Right atrium auricular region (tissue), 2 donors: ENCODE data around the gene EMC7. TPM values are rescaled to one million over a fixed set of nuclear protein-coding genes. Genes with fewer than 3 reads are reported as not detected.
"Not testable (repeated sequence)": the region's sequence is repeated elsewhere in the genome, so short reads cannot be mapped to it uniquely, and the experiment has no call there.

ENCODE experiments used
- DNase-seq: peaks from one replicate; pipeline ENCODE4 v3.0.0-alpha.2; 2019; ENCODE audit warnings: low spot score
- H3K27ac ChIP-seq, 2 donors: fragments of 200-600 bp; sonication (generic); 1 replicate in 1 of 2; 2 replicates in 1 of 2; pipeline ENCODE4 v1.5.1; 2016 to 2019
- H3K27me3 ChIP-seq, 2 donors: fragments of 200-600 bp; sonication (generic); one replicate each; pipeline versions ENCODE4 v1.5.1 to v1.6.0; 2017 to 2019
- H3K36me3 ChIP-seq: fragments of 200-600 bp; sonication (generic); one replicate; pipeline ENCODE4 v1.5.1; 2016
- H3K4me1 ChIP-seq, 2 donors: fragments of 200-600 bp; sonication (generic); one replicate each; pipeline versions ENCODE4 v1.5.1 to v1.6.0; 2017 to 2019
- H3K4me3 ChIP-seq, 2 donors: fragments of 200-600 bp; sonication (generic); 1 replicate in 1 of 2; 2 replicates in 1 of 2; pipeline ENCODE4 v1.5.1; 2017 to 2019; ENCODE audit warnings: mild to moderate bottlenecking in 1 of 2, moderate library complexity in 1 of 2
- H3K9me3 ChIP-seq, 2 donors: fragments of 200-600 bp; sonication (generic); one replicate each; pipeline ENCODE4 v1.5.1; 2019
- CTCF ChIP-seq, 2 donors: fragments of 200-600 bp; sonication (generic); IDR thresholded peaks; one replicate each; pipeline ENCODE4 v1.5.1; 2019; ENCODE audit warnings: antibody characterized with exemption in 2 of 2
- total RNA-seq, 2 donors: library from RNA; depleted of rRNA; stranded (reverse); fragments of >200 nt; gene quantifications; one replicate each; pipeline ENCODE4 v1.1.0, GENCODE V29; 2016

The EMC7 gene
- total RNA-seq, 2 donors from 2014 or later, result 47.5 to 50.1 TPM

GRCh38 chr15:34054081-34054707 is 47.5 kb downstream of the EMC7 start:
- DNase-seq, result no peak
- Histone ChIP-seq H3K36me3 (no peaks in the 10 kb centered on the region), H3K27ac (no peak overlapping the region), H3K27me3 (no peaks in the 10 kb centered on the region), H3K4me1 (no peaks in the 10 kb centered on the region), H3K4me3 (no peak overlapping the region), H3K9me3 (peaks cover 0 to 25% of the 10 kb centered on the region in 2 donors)
- no peak for TF ChIP-seq CTCF (IDR thresholded peaks at IDR 0.05)

GRCh38 chr15:34050385-34050784 is 51.3 kb downstream of the EMC7 start:
- not testable (repeated sequence) for H3K27me3 ChIP-seq, H3K36me3 ChIP-seq, H3K4me3 ChIP-seq, H3K4me1 ChIP-seq, H3K27ac ChIP-seq, DNase-seq
- peaks cover 0 to 25% of the 10 kb centered on the region in 2 donors for H3K9me3 ChIP-seq

GRCh38 chr15:34049112-34049511 is 52.5 kb downstream of the EMC7 start:
- DNase-seq, result no peak
- Histone ChIP-seq H3K9me3 (peaks cover 0 to 25% of the 10 kb centered on the region in 2 donors), H3K36me3 (no peaks in the 10 kb centered on the region), H3K27ac (no peak overlapping the region), H3K4me1 (no peaks in the 10 kb centered on the region), H3K4me3 (no peak overlapping the region), H3K27me3 (no peaks in the 10 kb centered on the region)
- TF ChIP-seq CTCF (IDR thresholded peaks at IDR 0.05), result no peak

GRCh38 chr15:34047893-34048775 is 53.5 kb downstream of the EMC7 start:
- Histone ChIP-seq H3K4me3 (no peak overlapping the region), H3K4me1 (no peaks in the 10 kb centered on the region), H3K36me3 (no peaks in the 10 kb centered on the region), H3K27me3 (no peaks in the 10 kb centered on the region), H3K27ac (no peak overlapping the region), H3K9me3 (peaks cover 0 to 25% of the 10 kb centered on the region in 2 donors)
- no peak for DNase-seq
- no peak for TF ChIP-seq CTCF (IDR thresholded peaks at IDR 0.05)

GRCh38 chr15:34046471-34047145 is 55.1 kb downstream of the EMC7 start:
- DNase-seq, result no peak
- Histone ChIP-seq H3K4me3 (no peak overlapping the region), H3K4me1 (no peaks in the 10 kb centered on the region), H3K27ac (no peak overlapping the region), H3K27me3 (no peaks in the 10 kb centered on the region), H3K36me3 (no peaks in the 10 kb centered on the region), H3K9me3 (peaks cover 0 to 16% of the 10 kb centered on the region in 2 donors)
- no peak for TF ChIP-seq CTCF (IDR thresholded peaks at IDR 0.05)

GRCh38 chr15:34043813-34044212 is 57.8 kb downstream of the EMC7 start:
- no peaks in the 10 kb centered on the region for H3K36me3 ChIP-seq
- no peak overlapping the region for H3K4me3 ChIP-seq
- no peak for TF ChIP-seq CTCF (IDR thresholded peaks at IDR 0.05)
- peaks cover 0 to 14% of the 10 kb centered on the region in 2 donors for H3K4me1 ChIP-seq
- H3K27me3 ChIP-seq, result no peaks in the 10 kb centered on the region
- DNase-seq, result no peak
- no peak overlapping the region for H3K27ac ChIP-seq
- no peaks in the 10 kb centered on the region for H3K9me3 ChIP-seq
